Memory B cell (primary cell): ENCODE measurements around the gene AFG1L.
"Not testable (repeated sequence)": the region's sequence is repeated elsewhere in the genome, so short reads cannot be mapped to it uniquely, and the experiment has no call there.

Experiments
- ATAC-seq: fragments of 150-1000 bp; cut with Tn5 transposase; 2 replicates; pipeline ENCODE4 v1.10.0; 2021; ENCODE audit warnings: low read depth, mild to moderate bottlenecking, moderate library complexity
- DNase-seq, 2 donors: peaks; one replicate each; pipeline ENCODE4 v3.0.0; 2022; ENCODE audit warnings: low spot score in 2 of 2
- H3K27ac Mint-ChIP-seq: one replicate; pipeline ENCODE4 v1.8.0; 2022; ENCODE audit warnings: mild to moderate bottlenecking, moderate library complexity, mixed read lengths
- H3K27me3 Mint-ChIP-seq: one replicate; pipeline ENCODE4 v1.8.0; 2022; ENCODE audit warnings: mixed read lengths
- H3K36me3 Mint-ChIP-seq: one replicate; pipeline ENCODE4 v1.8.0; 2022; ENCODE audit warnings: mild to moderate bottlenecking, mixed read lengths
- H3K4me1 Mint-ChIP-seq: one replicate; pipeline ENCODE4 v1.8.0; 2022; ENCODE audit warnings: mixed read lengths
- H3K4me3 Mint-ChIP-seq: one replicate; pipeline ENCODE4 v1.8.0; 2022; ENCODE audit warnings: mild to moderate bottlenecking, moderate library complexity, mixed read lengths
- H3K9me3 Mint-ChIP-seq: one replicate; pipeline ENCODE4 v1.8.0; 2022; ENCODE audit warnings: mixed read lengths

Gene AFG1L

DNA sequence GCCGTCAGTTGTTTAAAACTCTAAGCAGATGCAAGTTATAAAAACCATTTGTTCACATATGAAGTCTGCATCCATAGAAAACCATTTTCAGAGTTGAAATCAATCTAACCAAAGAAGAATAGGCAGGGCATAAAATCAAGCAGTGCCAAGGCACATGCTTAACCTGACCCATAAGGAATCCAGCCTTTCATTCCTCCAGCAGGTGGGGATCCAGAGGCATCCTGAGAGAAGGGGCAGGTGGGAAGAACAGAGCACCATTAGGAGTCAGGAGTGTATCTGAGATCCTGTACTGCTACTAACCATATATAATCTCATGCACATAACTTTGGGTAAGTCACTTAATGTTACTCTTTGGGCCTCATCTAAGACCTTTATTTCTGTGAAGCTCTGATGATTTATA is 236.5 kb downstream of the AFG1L start:
- no peaks in the 10 kb centered on the region for H3K36me3 Mint-ChIP-seq
- H3K4me1 Mint-ChIP-seq, result peaks cover 2% of the 10 kb centered on the region
- no peaks in the 10 kb centered on the region for H3K9me3 Mint-ChIP-seq
- H3K4me3 Mint-ChIP-seq, result no peak overlapping the region
- DNase-seq, result no peak
- peaks cover 3% of the 10 kb centered on the region for H3K27me3 Mint-ChIP-seq
- H3K27ac Mint-ChIP-seq, result no peak overlapping the region
- no peak for ATAC-seq

DNA sequence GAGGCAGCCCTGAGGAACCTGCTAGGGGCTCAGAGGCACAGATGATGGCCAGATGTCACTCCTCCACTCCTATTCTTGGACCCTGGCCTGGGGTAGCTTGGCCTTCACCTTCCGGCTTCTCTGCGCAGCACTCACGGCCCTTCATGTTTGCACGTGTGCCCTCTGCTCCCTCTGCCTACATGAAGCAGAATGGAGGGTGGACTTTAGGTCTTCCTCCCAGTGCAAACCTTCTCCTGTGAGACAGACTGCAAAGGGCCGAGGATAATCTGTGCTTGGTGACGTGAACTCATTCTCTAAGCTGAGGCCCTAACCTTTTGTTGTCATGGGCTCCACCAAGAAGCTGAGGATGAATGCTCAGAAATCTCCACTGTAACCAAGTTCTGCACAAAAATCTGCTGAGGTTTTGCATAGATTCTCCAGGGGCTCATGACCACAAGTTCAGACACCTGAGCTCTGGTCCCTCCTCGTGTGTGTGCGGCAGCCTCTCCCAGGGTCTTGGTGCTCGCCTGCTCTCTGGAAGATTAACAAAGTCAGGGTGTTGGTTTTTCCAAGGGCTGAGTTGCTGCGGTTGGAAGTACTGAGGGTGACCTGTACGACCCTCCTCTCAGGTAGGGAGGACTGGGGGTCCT is 240.4 kb downstream of the AFG1L start:
- H3K9me3 Mint-ChIP-seq, result no peaks in the 10 kb centered on the region
- DNase-seq (no peak), ATAC-seq (no peak)
- H3K4me1 Mint-ChIP-seq, result peaks cover 2% of the 10 kb centered on the region
- peaks cover 4% of the 10 kb centered on the region for H3K27me3 Mint-ChIP-seq
- H3K36me3 Mint-ChIP-seq, result no peaks in the 10 kb centered on the region
- H3K27ac Mint-ChIP-seq, result no peak overlapping the region
- no peak overlapping the region for H3K4me3 Mint-ChIP-seq

DNA sequence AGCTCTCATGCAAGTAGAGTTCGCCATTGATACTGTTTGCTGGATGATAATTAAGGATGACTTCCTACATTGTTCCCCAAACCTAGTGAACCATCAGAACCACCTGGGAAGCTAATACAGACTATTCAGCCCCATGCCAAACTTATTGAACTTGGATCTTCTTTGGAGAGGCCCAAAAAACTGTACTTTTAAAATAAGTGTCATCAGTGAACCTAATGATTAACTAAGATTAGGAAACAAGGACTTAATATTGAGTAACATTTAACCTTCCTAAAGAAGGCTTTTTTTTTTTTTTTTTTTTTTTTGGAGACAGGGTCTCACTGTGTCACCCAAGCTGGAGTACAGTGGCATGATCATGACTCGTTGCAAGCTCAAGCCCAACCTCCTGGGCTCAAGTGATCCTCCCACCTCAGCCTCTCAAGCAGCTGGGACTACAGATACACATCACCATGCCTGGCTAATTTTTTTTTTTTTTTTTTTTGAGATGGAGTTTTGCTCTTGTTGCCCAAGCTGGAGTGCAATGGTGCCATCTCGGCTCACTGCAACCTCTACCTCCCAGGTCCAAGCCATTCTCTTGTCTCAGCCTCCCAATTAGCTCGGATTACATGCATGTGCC is 241.2 kb downstream of the AFG1L start:
- not testable (repeated sequence) for H3K4me3 Mint-ChIP-seq, DNase-seq, H3K36me3 Mint-ChIP-seq, H3K27me3 Mint-ChIP-seq, H3K27ac Mint-ChIP-seq, H3K4me1 Mint-ChIP-seq, H3K9me3 Mint-ChIP-seq, ATAC-seq

DNA sequence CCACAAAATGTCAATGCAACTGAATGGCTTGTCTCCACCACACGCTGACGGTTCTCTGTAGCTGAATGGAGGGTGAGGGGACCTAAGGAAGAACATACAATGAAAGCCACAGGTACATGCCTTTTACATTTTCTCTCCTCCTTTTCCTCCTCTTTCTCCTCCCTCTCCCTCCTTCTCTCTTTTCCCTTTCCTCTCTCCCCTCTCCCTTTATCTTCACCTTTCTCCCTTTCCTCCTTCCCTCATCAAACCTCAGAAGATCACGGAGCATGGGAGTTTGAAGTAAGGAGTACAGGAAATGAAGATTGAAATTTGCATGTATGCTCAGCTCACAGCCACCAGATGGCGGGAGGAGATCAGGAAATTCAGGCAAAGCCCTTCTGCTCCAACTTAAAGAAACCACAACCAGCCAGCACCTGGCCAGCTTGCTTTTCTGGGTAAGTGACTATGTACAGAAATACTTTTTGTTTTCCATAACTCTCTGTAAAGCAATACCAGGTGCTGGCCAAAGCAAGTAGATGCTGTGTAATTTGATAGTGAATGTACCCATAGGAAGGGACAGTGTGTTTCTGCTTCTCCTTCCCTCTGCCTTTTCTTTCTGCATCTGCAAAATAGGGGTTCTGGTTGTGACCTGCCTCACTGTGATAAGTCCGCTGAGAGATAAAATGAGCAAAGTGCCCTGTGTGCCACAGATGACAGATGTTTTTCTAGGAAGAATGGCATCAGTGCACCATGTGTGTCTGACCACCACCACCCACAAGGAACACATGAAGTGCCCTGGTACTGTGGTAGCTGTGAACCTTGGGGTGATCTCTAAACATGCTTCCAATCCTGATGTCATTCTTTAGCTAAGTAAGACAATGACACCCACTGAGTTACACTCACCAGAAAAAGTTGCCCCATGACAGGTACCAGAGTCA is 247.2 kb downstream of the AFG1L start:
- no peaks in the 10 kb centered on the region for H3K36me3 Mint-ChIP-seq
- ATAC-seq (peak; percentile 89), DNase-seq (peak; percentile 63 to 65)
- peak overlapping the region; percentile 0 for H3K27ac Mint-ChIP-seq
- H3K27me3 Mint-ChIP-seq, result peaks cover 3% of the 10 kb centered on the region
- peaks cover 5% of the 10 kb centered on the region for H3K4me1 Mint-ChIP-seq
- H3K9me3 Mint-ChIP-seq, result no peaks in the 10 kb centered on the region
- H3K4me3 Mint-ChIP-seq, result peak overlapping the region; percentile 55

DNA sequence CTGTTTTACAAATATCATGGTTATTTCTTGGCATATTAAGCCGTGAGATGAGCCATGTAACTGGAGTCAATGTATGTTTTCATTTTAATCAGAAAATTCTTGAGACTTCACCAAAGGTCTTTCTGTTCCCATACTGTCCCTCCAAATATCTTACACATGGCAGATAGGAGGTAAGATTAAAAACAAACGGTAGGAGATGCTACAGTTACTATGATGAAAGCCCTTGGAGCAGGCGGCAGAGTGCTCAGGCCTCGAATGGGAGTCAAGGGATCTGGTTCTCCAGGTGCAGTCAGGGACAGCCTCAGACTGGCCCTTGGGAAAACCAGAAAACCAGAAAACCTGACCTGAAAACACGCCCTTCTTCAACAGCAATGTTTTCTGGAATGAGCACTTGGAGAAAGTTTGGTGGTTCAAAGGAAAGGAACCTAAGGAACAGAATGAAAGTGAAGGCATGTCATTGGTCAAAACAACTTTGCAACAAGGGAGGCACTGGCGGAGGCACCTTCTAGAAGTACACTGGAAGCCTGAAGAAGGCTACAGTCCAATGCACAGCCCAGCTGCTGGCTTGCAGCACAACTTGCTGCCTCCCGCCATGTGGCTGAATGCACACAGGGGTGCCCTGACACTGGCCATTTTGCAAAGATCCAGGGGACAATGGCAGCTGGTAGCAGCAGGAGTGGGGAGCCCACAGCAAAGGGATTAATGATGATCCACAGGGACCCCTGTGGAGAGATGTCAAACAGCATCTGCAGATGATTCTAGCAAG is 248.5 kb downstream of the AFG1L start:
- Mint-ChIP-seq H3K27me3 (peaks cover 3% of the 10 kb centered on the region), H3K9me3 (no peaks in the 10 kb centered on the region), H3K36me3 (no peaks in the 10 kb centered on the region), H3K4me1 (peaks cover 5% of the 10 kb centered on the region), H3K27ac (no peak overlapping the region), H3K4me3 (no peak overlapping the region)
- DNase-seq (no peak), ATAC-seq (no peak)

DNA sequence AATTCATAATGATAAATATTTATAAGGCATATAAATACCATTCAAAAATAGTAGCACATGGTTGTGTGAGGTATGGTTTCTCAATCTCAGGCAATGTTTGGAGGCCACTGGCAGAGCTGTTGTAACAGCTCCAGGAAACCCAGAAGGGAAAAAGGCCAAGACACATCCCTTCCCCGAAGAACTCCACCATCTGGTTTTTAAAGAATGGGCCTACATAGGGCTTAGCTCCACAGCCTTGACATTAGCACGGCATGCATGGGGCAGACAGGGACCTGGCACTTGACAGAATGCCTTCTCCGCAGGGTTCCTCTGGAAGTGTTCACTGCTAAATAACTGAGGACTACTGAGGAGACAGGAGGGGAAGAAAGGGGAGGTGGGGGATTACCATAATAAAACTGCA is 249.8 kb downstream of the AFG1L start:
- Mint-ChIP-seq H3K36me3 (no peaks in the 10 kb centered on the region), H3K4me1 (peaks cover 5% of the 10 kb centered on the region), H3K27me3 (peaks cover 2% of the 10 kb centered on the region), H3K27ac (no peak overlapping the region), H3K9me3 (no peaks in the 10 kb centered on the region), H3K4me3 (no peak overlapping the region)
- ATAC-seq, result no peak
- DNase-seq, result no peak

DNA sequence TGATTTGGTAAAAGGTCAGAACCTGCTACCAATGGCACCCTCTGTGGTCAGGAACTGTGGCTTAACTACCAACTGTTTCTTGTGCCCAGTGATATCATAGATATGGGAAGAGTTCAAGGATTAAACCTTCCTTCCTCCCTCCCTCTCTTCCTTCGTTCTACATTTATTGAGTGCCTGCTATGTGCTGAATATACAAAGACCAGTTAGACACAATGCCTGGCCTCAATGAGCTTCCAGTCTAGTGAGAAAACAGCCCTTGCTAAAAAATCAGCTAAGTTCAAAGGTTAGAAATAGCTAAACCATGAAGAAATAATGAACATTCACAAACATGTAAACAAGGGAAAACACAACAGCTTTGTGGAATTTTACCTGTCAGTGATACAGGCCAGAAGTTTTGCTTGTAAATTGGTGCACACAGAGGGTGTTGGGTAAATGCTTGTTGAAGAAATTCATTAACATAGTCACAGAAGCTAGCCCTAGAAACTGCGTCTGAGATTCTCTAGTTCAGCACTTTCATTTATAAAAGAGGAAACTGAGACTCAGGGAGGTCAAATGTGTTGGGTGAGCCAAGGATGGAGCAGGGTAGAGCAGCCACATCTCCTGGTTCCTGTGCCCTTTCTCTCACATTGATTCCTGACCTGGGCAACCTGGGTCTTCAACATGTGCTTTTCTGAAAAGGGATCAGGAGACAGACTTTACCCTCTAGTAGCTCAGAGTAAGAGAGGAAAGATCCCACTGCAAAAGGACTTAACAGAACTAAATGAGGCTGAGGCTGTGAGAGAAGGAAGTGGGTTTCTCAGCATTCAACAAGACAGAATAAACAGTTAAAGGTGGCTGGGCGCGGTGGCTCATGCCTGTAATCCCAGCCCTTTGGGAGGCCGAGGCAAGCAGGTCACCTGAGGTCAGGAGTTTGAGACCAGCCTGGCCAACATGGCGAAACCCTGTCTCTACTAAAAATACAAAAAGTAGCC is 251.5 kb downstream of the AFG1L start:
- Mint-ChIP-seq H3K27ac (no peak overlapping the region), H3K4me1 (peaks cover 5% of the 10 kb centered on the region), H3K9me3 (no peaks in the 10 kb centered on the region), H3K36me3 (no peaks in the 10 kb centered on the region), H3K27me3 (peaks cover 1% of the 10 kb centered on the region), H3K4me3 (no peak overlapping the region)
- ATAC-seq (no peak), DNase-seq (no peak)

DNA sequence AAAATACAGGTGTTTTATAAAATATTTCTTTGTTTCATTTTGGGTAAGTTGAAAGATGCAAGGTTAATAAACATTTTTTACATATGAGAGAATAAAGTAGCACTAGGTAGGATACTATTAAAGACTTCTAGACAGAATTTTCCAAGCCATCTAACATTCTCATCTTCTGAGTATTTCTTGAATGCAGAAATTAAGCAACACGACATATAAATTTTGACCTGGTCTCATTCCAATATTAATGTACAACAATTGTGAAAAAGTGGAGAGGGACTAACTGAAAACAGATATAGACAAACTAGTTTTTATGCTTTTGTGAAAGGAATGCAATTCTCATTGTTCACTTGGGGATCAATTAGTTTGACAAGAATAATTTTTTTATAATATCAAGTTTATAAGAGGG is 254.4 kb downstream of the AFG1L start:
- DNase-seq (no peak), ATAC-seq (no peak)
- H3K9me3 Mint-ChIP-seq, result no peaks in the 10 kb centered on the region
- peaks cover 2% of the 10 kb centered on the region for H3K4me1 Mint-ChIP-seq
- peaks cover 2% of the 10 kb centered on the region for H3K27me3 Mint-ChIP-seq
- H3K4me3 Mint-ChIP-seq, result no peak overlapping the region
- H3K36me3 Mint-ChIP-seq, result no peaks in the 10 kb centered on the region
- no peak overlapping the region for H3K27ac Mint-ChIP-seq

DNA sequence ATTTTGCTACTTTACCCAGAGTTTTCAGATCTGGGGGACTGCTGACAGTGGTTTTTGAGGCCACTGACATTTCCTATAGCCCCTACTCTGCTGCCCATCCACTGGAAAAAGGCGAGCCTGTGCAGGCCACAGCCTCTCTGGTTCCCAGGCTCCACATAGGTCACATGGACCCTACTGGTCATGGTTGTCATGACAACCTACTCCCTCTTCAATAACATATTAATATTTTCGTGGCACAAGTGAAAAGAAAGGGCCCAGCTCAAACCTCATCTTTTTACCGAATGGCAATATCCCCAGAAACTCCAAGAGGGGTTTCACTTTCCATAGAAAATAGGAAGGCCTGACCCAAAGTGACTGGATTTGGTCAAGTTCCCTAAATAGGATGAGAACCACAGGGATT is 254.9 kb downstream of the AFG1L start:
- H3K4me1 Mint-ChIP-seq, result peaks cover 2% of the 10 kb centered on the region
- H3K4me3 Mint-ChIP-seq, result no peak overlapping the region
- H3K27me3 Mint-ChIP-seq, result peaks cover 2% of the 10 kb centered on the region
- no peak for DNase-seq
- no peaks in the 10 kb centered on the region for H3K36me3 Mint-ChIP-seq
- ATAC-seq, result peak; percentile 29
- H3K27ac Mint-ChIP-seq, result no peak overlapping the region
- no peaks in the 10 kb centered on the region for H3K9me3 Mint-ChIP-seq

DNA sequence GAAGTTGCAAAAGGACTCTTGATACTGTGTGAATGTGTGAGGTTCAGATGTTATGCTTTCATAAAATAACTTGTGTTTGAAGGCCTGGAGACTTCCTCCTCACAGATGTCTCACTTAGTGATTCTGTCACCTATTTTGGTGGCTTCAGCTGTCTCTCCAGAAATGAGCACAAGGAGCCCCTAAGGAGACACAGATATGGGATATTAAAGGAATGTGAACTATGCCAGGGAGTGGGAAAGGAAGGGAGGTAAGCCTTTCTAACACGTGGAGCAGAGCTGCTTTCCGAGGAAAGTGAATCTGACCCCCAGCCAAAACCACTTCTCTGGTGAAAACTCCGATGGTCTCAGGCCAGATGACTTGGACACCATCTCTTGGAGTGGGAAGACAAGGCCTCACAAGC is 255.4 kb downstream of the AFG1L start:
- peaks cover 2% of the 10 kb centered on the region for H3K27me3 Mint-ChIP-seq
- no peak for DNase-seq
- no peak overlapping the region for H3K4me3 Mint-ChIP-seq
- H3K4me1 Mint-ChIP-seq, result peaks cover 2% of the 10 kb centered on the region
- no peak overlapping the region for H3K27ac Mint-ChIP-seq
- no peaks in the 10 kb centered on the region for H3K36me3 Mint-ChIP-seq
- no peaks in the 10 kb centered on the region for H3K9me3 Mint-ChIP-seq
- no peak for ATAC-seq

DNA sequence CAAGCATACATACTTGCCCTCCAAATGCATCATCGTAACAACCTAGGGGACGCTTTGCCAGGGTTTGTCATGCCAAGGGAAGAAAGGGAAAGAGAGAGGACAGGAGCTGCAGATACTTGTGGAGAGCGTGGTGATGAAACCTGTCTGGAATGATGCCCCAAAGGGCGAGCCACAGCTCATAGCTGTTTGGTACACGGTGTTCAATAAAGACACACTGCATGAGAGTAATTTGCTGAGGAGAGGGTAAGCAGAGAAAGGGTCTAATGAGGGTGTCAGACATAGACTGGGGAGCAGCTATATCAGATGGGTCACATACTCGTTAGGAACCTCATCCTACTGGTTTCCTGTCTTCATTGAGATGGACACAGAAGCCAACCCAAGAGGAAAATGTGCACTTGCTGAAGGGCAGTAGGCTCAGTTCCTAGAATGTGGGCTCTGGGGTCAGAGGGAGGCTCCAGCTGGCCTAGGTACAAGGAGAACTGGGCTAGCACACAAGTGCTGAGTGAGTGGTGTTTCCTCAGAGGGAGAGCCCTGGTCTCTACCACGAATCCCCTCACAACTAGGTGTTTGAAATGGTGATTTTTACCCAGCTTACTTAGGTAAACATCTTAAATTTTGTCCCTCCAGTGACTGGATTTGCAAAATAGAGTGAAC is 260.7 kb downstream of the AFG1L start:
- Mint-ChIP-seq H3K27me3 (peaks cover 2% of the 10 kb centered on the region), H3K27ac (no peak overlapping the region), H3K4me3 (no peak overlapping the region), H3K4me1 (no peaks in the 10 kb centered on the region), H3K9me3 (no peaks in the 10 kb centered on the region), H3K36me3 (no peaks in the 10 kb centered on the region)
- DNase-seq (no peak), ATAC-seq (no peak)

DNA sequence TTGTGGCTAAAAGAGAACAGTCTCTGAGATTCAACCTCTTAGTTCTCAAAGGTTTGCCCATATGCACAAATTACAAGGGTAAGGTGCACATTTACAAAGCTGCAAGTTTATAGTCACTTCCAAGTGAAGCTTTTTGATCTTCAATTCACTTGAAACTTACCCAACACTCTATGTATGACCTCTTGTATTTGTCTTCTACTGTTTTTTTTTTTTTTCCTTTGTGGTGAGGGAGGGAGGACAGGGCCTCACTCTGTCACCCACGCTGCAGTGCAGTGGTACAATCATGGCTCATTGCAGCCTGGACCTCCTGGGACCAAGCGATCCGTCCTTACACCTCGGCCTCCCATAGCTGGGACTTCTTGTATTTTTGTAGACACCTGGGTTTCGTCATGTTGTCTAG is 261.4 kb downstream of the AFG1L start:
- Mint-ChIP-seq H3K27me3 (peaks cover 2% of the 10 kb centered on the region), H3K36me3 (no peaks in the 10 kb centered on the region), H3K4me1 (no peaks in the 10 kb centered on the region), H3K27ac (no peak overlapping the region), H3K4me3 (no peak overlapping the region), H3K9me3 (no peaks in the 10 kb centered on the region)
- ATAC-seq (no peak), DNase-seq (no peak)
